GM21528 (cell line): Measurements from ENCODE around the gene KIF6.
"Not testable (repeated sequence)": the region's sequence is repeated elsewhere in the genome, so short reads cannot be mapped to it uniquely, and the experiment has no call there.

Experiments
- ATAC-seq: cut with Tn5 transposase; IDR thresholded peaks from one replicate; pipeline ENCODE4 v1.9.1; 2021; ENCODE audit warnings: mild to moderate bottlenecking, moderate library complexity; ENCODE audit not compliant: unreplicated experiment, low FRiP score

KIF6 gene

GRCh38 chr6:39303425-39304153 is 421.6 kb downstream of the KIF6 start:
- peak; percentile 19 for ATAC-seq

- ATAC-seq: peak; percentile 92
Observed at GRCh38 chr6:39302669-39303424, 422.4 kb downstream of the KIF6 start.

GRCh38 chr6:39302011-39302410 is 423.2 kb downstream of the KIF6 start:
- no peak for ATAC-seq

GRCh38 chr6:39301606-39302005 is 423.6 kb downstream of the KIF6 start:
- no peak for ATAC-seq

GRCh38 chr6:39300739-39301138 is 424.5 kb downstream of the KIF6 start:
- ATAC-seq: no peak

- ATAC-seq: no peak
Observed at GRCh38 chr6:39298061-39298460, 427.1 kb downstream of the KIF6 start.

GRCh38 chr6:39296745-39297640 is 428.2 kb downstream of the KIF6 start:
- no peak for ATAC-seq

- no peak for ATAC-seq
Observed at GRCh38 chr6:39295611-39296011, 429.6 kb downstream of the KIF6 start.

GRCh38 chr6:39294899-39295298 is 430.3 kb downstream of the KIF6 start:
- no peak for ATAC-seq

GRCh38 chr6:39294133-39294532 is 431.1 kb downstream of the KIF6 start:
- no peak for ATAC-seq

- no peak for ATAC-seq
Observed at GRCh38 chr6:39292637-39293036, 432.6 kb downstream of the KIF6 start.

- ATAC-seq: no peak
Observed at GRCh38 chr6:39289490-39289889, 435.7 kb downstream of the KIF6 start.

GRCh38 chr6:39287601-39288000 is 437.6 kb downstream of the KIF6 start:
- ATAC-seq: no peak

- not testable (repeated sequence) for ATAC-seq
Observed at GRCh38 chr6:39286596-39286995, 438.6 kb downstream of the KIF6 start.

- ATAC-seq: no peak
Observed at GRCh38 chr6:39282774-39283173, 442.4 kb downstream of the KIF6 start.

GRCh38 chr6:39281312-39281980 is 443.8 kb downstream of the KIF6 start:
- ATAC-seq: no peak

- no peak for ATAC-seq
Observed at GRCh38 chr6:39280247-39280731, 444.9 kb downstream of the KIF6 start.
